HEK293 (cell line): Measurements from ENCODE around the gene PHTF1.
A peak's percentile ranks its signal among the peaks of the same experiment; 100 is the strongest.

ENCODE experiments used
- CTCF ChIA-PET: fragments of 350-600 bp; formaldehyde crosslinking; extraction: SDS; loops from one replicate; lab custom pipeline; 2021; ENCODE audit warnings: antibody characterized with exemption; lab: Yijun Ruan, JAX
- POLR2A ChIA-PET: fragments of 300-600 bp; formaldehyde crosslinking; extraction: SDS; loops from one replicate; lab custom pipeline; 2020; ENCODE audit warnings: antibody characterized with exemption, inconsistent platforms; lab: Yijun Ruan, JAX
- H3K27ac ChIP-seq: fragments of 200-500 bp; sonication (Bioruptor generic); 2 replicates; pipeline ENCODE4 v1.5.1; 2014; ENCODE audit warnings: low read depth, low read length, control low read depth, inconsistent platforms; ENCODE audit errors: extremely low read depth
- H3K36me3 ChIP-seq, 2 experiments: fragments of 200-500 bp in 1 of 2; sonication (Bioruptor generic) in 1 of 2; 1 replicate in 1 of 2; 2 replicates in 1 of 2; pipeline ENCODE4 v1.5.1; 2014 to 2017; ENCODE audit warnings: inconsistent platforms in 2 of 2, low read length in 2 of 2; ENCODE audit not compliant: control insufficient read depth in 2 of 2, insufficient read depth in 1 of 2
- H3K4me1 ChIP-seq: fragments of 200-500 bp; sonication (Bioruptor generic); 2 replicates; pipeline ENCODE4 v1.5.1; 2014; ENCODE audit warnings: mild to moderate bottlenecking, low read length, inconsistent platforms; ENCODE audit not compliant: control insufficient read depth, insufficient read depth
- H3K4me3 ChIP-seq: 2 replicates; pipeline ENCODE4 v1.5.1; 2011; ENCODE audit warnings: low read depth, mild to moderate bottlenecking, control low read depth, low read length, moderate library complexity
- H3K9me3 ChIP-seq: fragments of 200-500 bp; sonication (Bioruptor generic); 2 replicates; pipeline ENCODE4 v1.5.1; 2014; ENCODE audit warnings: low read depth, low read length, inconsistent platforms; ENCODE audit not compliant: control insufficient read depth, insufficient read depth
- ATF2 ChIP-seq: fragments of 450-650 bp; formaldehyde crosslinking; IDR thresholded peaks from 2 replicates; pipeline ENCODE4 v1.5.1; 2016; ENCODE audit warnings: missing biosample characterization, missing genetic modification characterization, low read depth
- GLIS1 ChIP-seq: fragments of 450-650 bp; formaldehyde crosslinking; IDR thresholded peaks from 2 replicates; pipeline ENCODE4 v1.5.1; 2016; ENCODE audit warnings: missing biosample characterization, missing genetic modification characterization
- HIC1 ChIP-seq: fragments of 450-650 bp; formaldehyde crosslinking; IDR thresholded peaks from 2 replicates; pipeline ENCODE4 v1.5.1; 2016; ENCODE audit warnings: missing biosample characterization, missing genetic modification characterization
- SETDB1 ChIP-seq: IDR thresholded peaks from one replicate; pipeline ENCODE4 v1.6.1; 2017; ENCODE audit warnings: mild to moderate bottlenecking, low read length, moderate library complexity, mixed read lengths; ENCODE audit not compliant: insufficient read length
- SP7 ChIP-seq: fragments of 450-650 bp; formaldehyde crosslinking; IDR thresholded peaks from 2 replicates; pipeline ENCODE4 v1.5.1; 2016; ENCODE audit warnings: missing biosample characterization, missing genetic modification characterization
- ZBTB10 ChIP-seq: fragments of 450-650 bp; formaldehyde crosslinking; IDR thresholded peaks from 2 replicates; pipeline ENCODE4 v1.5.1; 2016; ENCODE audit warnings: missing biosample characterization, missing genetic modification characterization
- ZBTB49 ChIP-seq: fragments of 450-650 bp; formaldehyde crosslinking; IDR thresholded peaks from 2 replicates; pipeline ENCODE4 v1.5.1; 2016; ENCODE audit warnings: missing biosample characterization, missing genetic modification characterization, low read depth
- ZNF362 ChIP-seq: fragments of 450-650 bp; formaldehyde crosslinking; IDR thresholded peaks from 2 replicates; pipeline ENCODE4 v1.5.1; 2016; ENCODE audit warnings: missing biosample characterization, missing genetic modification characterization
- ZNF555 ChIP-seq: fragments of 450-650 bp; formaldehyde crosslinking; conservative IDR thresholded peaks from 2 replicates; pipeline ENCODE4 v1.5.1; 2017; ENCODE audit warnings: missing biosample characterization, mild to moderate bottlenecking, missing genetic modification characterization, inconsistent platforms
- ZNF664 ChIP-seq: fragments of 450-650 bp; formaldehyde crosslinking; IDR thresholded peaks from 2 replicates; pipeline ENCODE4 v1.5.1; 2016; ENCODE audit warnings: missing biosample characterization, missing genetic modification characterization
- ZNF785 ChIP-seq: fragments of 450-650 bp; formaldehyde crosslinking; IDR thresholded peaks from 2 replicates; pipeline ENCODE4 v1.5.1; 2016; ENCODE audit warnings: missing biosample characterization, missing genetic modification characterization

The PHTF1 gene

GRCh38 chr1:113714606-113715269 lies 44.5 kb downstream of the PHTF1 start:
- TF ChIP-seq ZNF785 (tag by site-specific recombination) (no peak), SP7 (tag by site-specific recombination) (no peak), GLIS1 (tag by site-specific recombination) (no peak), ZBTB10 (tag by site-specific recombination) (no peak), ZNF555 (tag by site-specific recombination) (no peak), ZNF664 (tag by site-specific recombination) (no peak), HIC1 (tag by site-specific recombination) (no peak)
- H3K36me3 ChIP-seq = peaks cover 8 to 62% of the 10 kb centered on the region in 2 experiments
- POLR2A ChIA-PET = no interaction called here

GRCh38 chr1:113701429-113701828 lies 57.9 kb downstream of the PHTF1 start:
- CTCF ChIA-PET = interaction anchor here (1.0 kb wide), 1 partner anchor 985 kb away, joined by 3 read pairs; no protein-coding TSS in a partner anchor
- no peak for TF ChIP-seq ATF2 (tag by site-specific recombination)
- no peak for TF ChIP-seq ZNF362 (tag by site-specific recombination)
- Histone ChIP-seq H3K27ac (no peak overlapping the region), H3K9me3 (no peaks in the 10 kb centered on the region), H3K4me3 (no peak overlapping the region), H3K36me3 (peaks cover 5 to 51% of the 10 kb centered on the region in 2 experiments; a peak in 2 of 3 replicates), H3K4me1 (no peaks in the 10 kb centered on the region)
- POLR2A ChIA-PET = no interaction called here

More at GRCh38 chr1:113714606-113715269, 44.5 kb downstream of the PHTF1 start:
- H3K9me3 ChIP-seq = no peaks in the 10 kb centered on the region
- H3K4me3 ChIP-seq = no peak overlapping the region
- H3K27ac ChIP-seq = no peak overlapping the region
- CTCF ChIA-PET = interaction anchor here (0.7 kb wide), 2 partner anchors 28 to 642 kb away, joined by 3 to 5 read pairs; partner anchors contain the start of gene LRIG2
- no peaks in the 10 kb centered on the region for H3K4me1 ChIP-seq

- H3K36me3 ChIP-seq = peaks cover 0 to 54% of the 10 kb centered on the region in 2 experiments; a peak in 2 of 3 replicates
- no peak overlapping the region for H3K27ac ChIP-seq
- TF ChIP-seq ZBTB49 (tag by site-specific recombination) (no peak), SETDB1 (peak; percentile 64)
- H3K4me1 ChIP-seq = no peaks in the 10 kb centered on the region
- CTCF ChIA-PET = no interaction called here
- no peak overlapping the region for H3K4me3 ChIP-seq
- no peaks in the 10 kb centered on the region for H3K9me3 ChIP-seq
- POLR2A ChIA-PET = no interaction called here
These were observed 64.4 kb downstream of the PHTF1 start for GRCh38 chr1:113694910-113695309.
